K562 (cell line): ENCODE results near the gene IGFBPL1. TPM values are rescaled to one million over a fixed set of nuclear protein-coding genes. Genes with fewer than 3 reads are reported as not detected.

Experiments used
- BCOR ChIP-seq: fragments of 450-650 bp; IDR thresholded peaks from 2 replicates; pipeline ENCODE4 v1.6.1; 2016
- CBFA2T3 ChIP-seq: fragments of 450-650 bp; IDR thresholded peaks from 2 replicates; pipeline ENCODE4 v1.6.1; 2017
- EGR1 ChIP-seq: fragments of 450-650 bp; conservative IDR thresholded peaks from 2 replicates; pipeline ENCODE4 v1.6.1; 2017; ENCODE audit warnings: mild to moderate bottlenecking
- KAT8 ChIP-seq: fragments of 450-650 bp; IDR thresholded peaks from 2 replicates; pipeline ENCODE4 v1.6.1; 2016; ENCODE audit warnings: low read depth, mild to moderate bottlenecking
- KLF1 ChIP-seq: fragments of 450-650 bp; IDR thresholded peaks from 2 replicates; pipeline ENCODE4 v1.6.1; 2016; ENCODE audit warnings: missing genetic modification characterization, missing compliant biosample characterization
- L3MBTL2 ChIP-seq: fragments of 450-650 bp; IDR thresholded peaks from 2 replicates; pipeline ENCODE4 v1.6.1; 2016; ENCODE audit warnings: mild to moderate bottlenecking, moderate library complexity
- NFIX ChIP-seq: fragments of 250-450 bp; sonication (Bioruptor Pico); IDR thresholded peaks from 2 replicates; pipeline ENCODE4 v1.4.0; 2020; ENCODE audit warnings: low read depth, mild to moderate bottlenecking, moderate library complexity
- NFYB ChIP-seq: IDR thresholded peaks from 2 replicates; pipeline ENCODE4 v1.6.1; 2011; ENCODE audit warnings: mild to moderate bottlenecking, moderate library complexity; ENCODE audit not compliant: insufficient read length; ENCODE audit errors: extremely low read depth
- OTX1 ChIP-seq: fragments of 450-650 bp; formaldehyde crosslinking; IDR thresholded peaks from 2 replicates; pipeline ENCODE4 v1.4.0; 2022; ENCODE audit warnings: mild to moderate bottlenecking
- PCBP1 ChIP-seq: fragments of 200-400 bp; formaldehyde crosslinking; IDR thresholded peaks from 2 replicates; pipeline ENCODE4 v1.6.1; 2018; ENCODE audit warnings: mild to moderate bottlenecking, low read depth, low read length; ENCODE audit not compliant: poor library complexity, severe bottlenecking
- POLR2A ChIP-seq: fragments of 450-650 bp; conservative IDR thresholded peaks from 2 replicates; pipeline ENCODE4 v1.6.1; 2016
- POLR2B ChIP-seq: fragments of 450-650 bp; IDR thresholded peaks from 2 replicates; pipeline ENCODE4 v1.6.1; 2018; ENCODE audit warnings: low read depth; ENCODE audit not compliant: partially characterized antibody
- TBP ChIP-seq: optimal IDR thresholded peaks from 2 replicates; pipeline ENCODE3; 2011; ENCODE audit warnings: low read depth, low read length, improper control_type of control experiment
- ZNF668 ChIP-seq: fragments of 250-450 bp; sonication (Bioruptor Pico); IDR thresholded peaks from 2 replicates; pipeline ENCODE4 v1.8.0; 2022; ENCODE audit warnings: mild to moderate bottlenecking, inconsistent platforms
- polyA plus RNA-seq, 8 experiments: library from polyadenylated mRNA; depleted of rRNA in 4 of 8; stranded (reverse) in 5 of 8; unstranded in 3 of 8; fragments of >200 nt; fragmentation: Nextera tagmentation in 2 of 8; fragmentation: Illumina TruSeq in 1 of 8; extraction: Ambion mirVana in 2 of 8; extraction: Trizol in 1 of 8; gene quantifications; 2 replicates each; pipeline versions ENCODE4 v1.2.1 to v1.2.3, GENCODE V29; 2011 to 2014; ENCODE audit warnings: inconsistent platforms in 1 of 8, missing spikeins in 1 of 8
- total RNA-seq, 7 experiments: library from RNA; depleted of rRNA in 6 of 7; stranded (reverse); fragments of >200 nt in 6 of 7; fragmentation: Illumina TruSeq in 2 of 7; extraction: Trizol in 2 of 7; gene quantifications; 2 replicates each; pipeline versions ENCODE4 v1.2.1 to v1.2.3, GENCODE V29; 2011 to 2021; ENCODE audit warnings: low replicate concordance in 1 of 7
- TF ChIP-seq, protein P1 (sequence below): fragments of 450-650 bp; formaldehyde crosslinking; conservative IDR thresholded peaks from 2 replicates; pipeline ENCODE4 v1.4.0; 2022; ENCODE audit warnings: mild to moderate bottlenecking, missing genetic modification characterization
- TF ChIP-seq, protein P2 (sequence below): sonication (generic); formaldehyde crosslinking; IDR thresholded peaks from 2 replicates; pipeline ENCODE4 v1.8.0; 2022; ENCODE audit warnings: mild to moderate bottlenecking, missing genetic modification reagents
- TF ChIP-seq, protein P3 (sequence below): sonication (generic); formaldehyde crosslinking; IDR thresholded peaks from 2 replicates; pipeline ENCODE4 v1.8.1; 2023; ENCODE audit warnings: mild to moderate bottlenecking, missing genetic modification reagents
- TF ChIP-seq, protein P4 (sequence below), 3 experiments: IDR thresholded peaks in 2 of 3; conservative IDR thresholded peaks in 1 of 3; 2 replicates each; pipeline ENCODE4 v1.5.1; 2011 to 2012; ENCODE audit warnings: low read length in 3 of 3, mild to moderate bottlenecking in 3 of 3, control low read depth in 2 of 3, improper control_type of control experiment in 1 of 3, inconsistent platforms in 1 of 3, low read depth in 1 of 3, mixed read lengths in 1 of 3, moderate library complexity in 1 of 3; ENCODE audit not compliant: insufficient read depth in 2 of 3

IGFBPL1 gene
- total and polyA plus RNA-seq, 9 of the 15 experiments (the other 6 are each of a cell fraction or from before 2014, with no cell fraction given), result not detected

DNA sequence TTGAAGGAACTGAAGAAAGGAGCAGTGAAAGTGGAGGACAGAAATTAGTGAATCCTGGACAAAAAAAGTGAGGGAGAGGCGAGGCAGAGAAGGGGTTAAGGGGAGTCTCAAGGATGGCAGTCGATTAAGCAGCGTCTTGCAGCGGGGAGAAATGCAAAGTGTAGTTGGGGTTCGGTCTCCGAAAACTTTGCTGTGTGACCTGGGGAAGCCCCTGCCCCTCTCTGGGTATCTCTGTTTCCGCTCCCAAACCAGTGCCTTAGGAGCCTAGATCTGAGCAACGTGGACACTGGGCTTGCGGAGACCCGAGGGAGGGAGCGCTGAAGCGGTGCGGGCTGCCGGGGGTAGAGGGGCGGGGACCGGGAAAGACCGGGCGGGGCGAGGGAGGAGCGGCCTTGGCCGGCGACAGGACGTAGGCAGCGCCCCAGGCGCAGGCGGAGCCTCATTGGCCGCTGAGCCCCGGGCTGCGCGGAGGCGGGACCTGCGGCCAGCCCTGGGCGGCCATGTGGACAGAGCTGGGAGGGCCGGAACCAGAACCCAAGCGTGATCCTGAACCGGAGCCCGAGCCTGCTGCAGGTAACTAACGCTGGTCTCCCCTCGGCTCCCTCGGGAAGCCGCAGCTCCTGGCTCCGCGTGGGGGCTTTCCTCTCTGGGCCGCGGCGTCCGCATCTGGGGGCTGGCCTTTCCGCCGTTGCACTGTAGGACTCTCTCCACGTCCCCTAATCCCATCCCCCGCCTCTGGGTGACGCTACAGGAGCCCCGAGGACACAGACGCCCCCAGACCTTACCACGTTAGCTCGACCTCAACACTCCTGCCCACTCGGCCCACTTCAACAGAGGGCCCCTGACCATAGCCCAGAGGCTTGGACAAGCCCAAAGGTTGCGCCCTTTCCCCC is 31.8 kb downstream of the IGFBPL1 start, which contains the start of gene ALDH1B1 (continued):
- TF ChIP-seq, protein P1, sequence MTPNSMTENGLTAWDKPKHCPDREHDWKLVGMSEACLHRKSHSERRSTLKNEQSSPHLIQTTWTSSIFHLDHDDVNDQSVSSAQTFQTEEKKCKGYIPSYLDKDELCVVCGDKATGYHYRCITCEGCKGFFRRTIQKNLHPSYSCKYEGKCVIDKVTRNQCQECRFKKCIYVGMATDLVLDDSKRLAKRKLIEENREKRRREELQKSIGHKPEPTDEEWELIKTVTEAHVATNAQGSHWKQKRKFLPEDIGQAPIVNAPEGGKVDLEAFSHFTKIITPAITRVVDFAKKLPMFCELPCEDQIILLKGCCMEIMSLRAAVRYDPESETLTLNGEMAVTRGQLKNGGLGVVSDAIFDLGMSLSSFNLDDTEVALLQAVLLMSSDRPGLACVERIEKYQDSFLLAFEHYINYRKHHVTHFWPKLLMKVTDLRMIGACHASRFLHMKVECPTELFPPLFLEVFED (CRISPR knock-in tag), result 0 out of 2 replicates have a peak, but pooled peaks have one; percentile 19
- TF ChIP-seq, protein P2, sequence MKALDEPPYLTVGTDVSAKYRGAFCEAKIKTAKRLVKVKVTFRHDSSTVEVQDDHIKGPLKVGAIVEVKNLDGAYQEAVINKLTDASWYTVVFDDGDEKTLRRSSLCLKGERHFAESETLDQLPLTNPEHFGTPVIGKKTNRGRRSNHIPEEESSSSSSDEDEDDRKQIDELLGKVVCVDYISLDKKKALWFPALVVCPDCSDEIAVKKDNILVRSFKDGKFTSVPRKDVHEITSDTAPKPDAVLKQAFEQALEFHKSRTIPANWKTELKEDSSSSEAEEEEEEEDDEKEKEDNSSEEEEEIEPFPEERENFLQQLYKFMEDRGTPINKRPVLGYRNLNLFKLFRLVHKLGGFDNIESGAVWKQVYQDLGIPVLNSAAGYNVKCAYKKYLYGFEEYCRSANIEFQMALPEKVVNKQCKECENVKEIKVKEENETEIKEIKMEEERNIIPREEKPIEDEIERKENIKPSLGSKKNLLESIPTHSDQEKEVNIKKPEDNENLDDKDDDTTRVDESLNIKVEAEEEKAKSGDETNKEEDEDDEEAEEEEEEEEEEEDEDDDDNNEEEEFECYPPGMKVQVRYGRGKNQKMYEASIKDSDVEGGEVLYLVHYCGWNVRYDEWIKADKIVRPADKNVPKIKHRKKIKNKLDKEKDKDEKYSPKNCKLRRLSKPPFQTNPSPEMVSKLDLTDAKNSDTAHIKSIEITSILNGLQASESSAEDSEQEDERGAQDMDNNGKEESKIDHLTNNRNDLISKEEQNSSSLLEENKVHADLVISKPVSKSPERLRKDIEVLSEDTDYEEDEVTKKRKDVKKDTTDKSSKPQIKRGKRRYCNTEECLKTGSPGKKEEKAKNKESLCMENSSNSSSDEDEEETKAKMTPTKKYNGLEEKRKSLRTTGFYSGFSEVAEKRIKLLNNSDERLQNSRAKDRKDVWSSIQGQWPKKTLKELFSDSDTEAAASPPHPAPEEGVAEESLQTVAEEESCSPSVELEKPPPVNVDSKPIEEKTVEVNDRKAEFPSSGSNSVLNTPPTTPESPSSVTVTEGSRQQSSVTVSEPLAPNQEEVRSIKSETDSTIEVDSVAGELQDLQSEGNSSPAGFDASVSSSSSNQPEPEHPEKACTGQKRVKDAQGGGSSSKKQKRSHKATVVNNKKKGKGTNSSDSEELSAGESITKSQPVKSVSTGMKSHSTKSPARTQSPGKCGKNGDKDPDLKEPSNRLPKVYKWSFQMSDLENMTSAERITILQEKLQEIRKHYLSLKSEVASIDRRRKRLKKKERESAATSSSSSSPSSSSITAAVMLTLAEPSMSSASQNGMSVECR, result peak; percentile 64; the same call in 1 of the 2 replicates
- TF ChIP-seq TBP, result peak; percentile 48
- no peak; the same call in 1 of the 2 replicates for TF ChIP-seq CBFA2T3
- TF ChIP-seq, protein P3, sequence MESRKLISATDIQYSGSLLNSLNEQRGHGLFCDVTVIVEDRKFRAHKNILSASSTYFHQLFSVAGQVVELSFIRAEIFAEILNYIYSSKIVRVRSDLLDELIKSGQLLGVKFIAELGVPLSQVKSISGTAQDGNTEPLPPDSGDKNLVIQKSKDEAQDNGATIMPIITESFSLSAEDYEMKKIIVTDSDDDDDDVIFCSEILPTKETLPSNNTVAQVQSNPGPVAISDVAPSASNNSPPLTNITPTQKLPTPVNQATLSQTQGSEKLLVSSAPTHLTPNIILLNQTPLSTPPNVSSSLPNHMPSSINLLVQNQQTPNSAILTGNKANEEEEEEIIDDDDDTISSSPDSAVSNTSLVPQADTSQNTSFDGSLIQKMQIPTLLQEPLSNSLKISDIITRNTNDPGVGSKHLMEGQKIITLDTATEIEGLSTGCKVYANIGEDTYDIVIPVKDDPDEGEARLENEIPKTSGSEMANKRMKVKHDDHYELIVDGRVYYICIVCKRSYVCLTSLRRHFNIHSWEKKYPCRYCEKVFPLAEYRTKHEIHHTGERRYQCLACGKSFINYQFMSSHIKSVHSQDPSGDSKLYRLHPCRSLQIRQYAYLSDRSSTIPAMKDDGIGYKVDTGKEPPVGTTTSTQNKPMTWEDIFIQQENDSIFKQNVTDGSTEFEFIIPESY (CRISPR knock-in tag), result 0 out of 2 replicates have a peak, but pooled peaks have one; percentile 5
- TF ChIP-seq NFYB, result peak; percentile 45
- TF ChIP-seq KLF1 (tag), result no peak; the same call in 1 of the 2 replicates
- TF ChIP-seq POLR2B, result peak; percentile 57
- TF ChIP-seq EGR1, result peak; percentile 73
- TF ChIP-seq BCOR, result peak; percentile 96
- no peak for TF ChIP-seq NFIX
- TF ChIP-seq KAT8, result no peak
- TF ChIP-seq PCBP1, result peak; percentile 56
- TF ChIP-seq, protein P4, sequence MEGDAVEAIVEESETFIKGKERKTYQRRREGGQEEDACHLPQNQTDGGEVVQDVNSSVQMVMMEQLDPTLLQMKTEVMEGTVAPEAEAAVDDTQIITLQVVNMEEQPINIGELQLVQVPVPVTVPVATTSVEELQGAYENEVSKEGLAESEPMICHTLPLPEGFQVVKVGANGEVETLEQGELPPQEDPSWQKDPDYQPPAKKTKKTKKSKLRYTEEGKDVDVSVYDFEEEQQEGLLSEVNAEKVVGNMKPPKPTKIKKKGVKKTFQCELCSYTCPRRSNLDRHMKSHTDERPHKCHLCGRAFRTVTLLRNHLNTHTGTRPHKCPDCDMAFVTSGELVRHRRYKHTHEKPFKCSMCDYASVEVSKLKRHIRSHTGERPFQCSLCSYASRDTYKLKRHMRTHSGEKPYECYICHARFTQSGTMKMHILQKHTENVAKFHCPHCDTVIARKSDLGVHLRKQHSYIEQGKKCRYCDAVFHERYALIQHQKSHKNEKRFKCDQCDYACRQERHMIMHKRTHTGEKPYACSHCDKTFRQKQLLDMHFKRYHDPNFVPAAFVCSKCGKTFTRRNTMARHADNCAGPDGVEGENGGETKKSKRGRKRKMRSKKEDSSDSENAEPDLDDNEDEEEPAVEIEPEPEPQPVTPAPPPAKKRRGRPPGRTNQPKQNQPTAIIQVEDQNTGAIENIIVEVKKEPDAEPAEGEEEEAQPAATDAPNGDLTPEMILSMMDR (IDR thresholded peaks at IDR 0.05 in 2 of 3, conservative IDR thresholded peaks at IDR 0.05 in 1 of 3; ENCODE audit: insufficient read depth in 2 of 3, low read depth in 1 of 3, low read length in 3 of 3), result peak; percentile 45 to 59 (median 55)
- TF ChIP-seq L3MBTL2, result peak; percentile 93
- TF ChIP-seq OTX1 (CRISPR knock-in tag), result 0 out of 2 replicates have a peak, but pooled peaks have one; percentile 31
- no peak for TF ChIP-seq ZNF668 (CRISPR knock-in tag)
- peak; percentile 89 for TF ChIP-seq POLR2A
